GM19099 (cell line): Measurements from ENCODE around the gene GLRA2.

Source experiments
- POLR2A ChIP-seq: IDR thresholded peaks from 3 replicates; pipeline ENCODE4 v1.6.1; 2011; ENCODE audit warnings: low read depth; ENCODE audit not compliant: insufficient read length; ENCODE audit errors: extremely low read depth

The GLRA2 gene

DNA sequence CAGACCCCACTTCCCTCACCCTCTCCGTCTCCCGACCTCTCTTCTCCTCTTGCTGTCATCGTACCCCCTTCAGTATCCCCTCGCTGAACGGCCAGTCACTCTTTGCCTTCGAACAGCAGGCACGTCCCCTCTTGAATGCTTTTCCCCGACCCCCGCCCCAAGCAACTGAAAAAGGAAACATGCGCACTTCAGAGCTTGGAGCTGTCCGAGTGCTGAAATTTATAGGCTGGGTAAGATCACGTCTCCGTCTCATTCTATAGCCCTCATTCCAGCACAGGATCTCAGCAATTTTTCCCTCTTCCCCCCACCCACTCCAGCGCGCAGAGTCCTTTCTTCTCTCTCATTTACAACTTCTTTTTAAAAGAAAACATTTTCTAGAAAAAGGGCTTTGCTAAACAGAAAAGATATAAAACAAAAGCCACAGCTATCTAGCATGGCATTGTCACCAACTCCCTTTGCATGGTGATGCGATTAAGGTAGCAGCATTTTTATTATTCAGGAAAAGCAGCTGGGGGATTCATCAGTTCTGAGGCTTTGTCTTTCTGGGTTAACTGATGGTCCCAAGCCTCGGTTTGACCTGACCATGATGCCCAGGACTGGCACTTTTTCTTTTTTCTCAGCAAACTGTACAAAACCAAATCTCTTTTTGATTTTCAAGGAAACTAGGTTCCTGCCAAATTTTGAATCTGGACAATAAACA lies at the start of gene GLRA2:
Gene GLRA2 (plus strand): TSS at position 247 of the 700 bp plus-strand sequence. CDS start 522 bp downstream, outside the sequence.
- TF ChIP-seq POLR2A: no peak

DNA sequence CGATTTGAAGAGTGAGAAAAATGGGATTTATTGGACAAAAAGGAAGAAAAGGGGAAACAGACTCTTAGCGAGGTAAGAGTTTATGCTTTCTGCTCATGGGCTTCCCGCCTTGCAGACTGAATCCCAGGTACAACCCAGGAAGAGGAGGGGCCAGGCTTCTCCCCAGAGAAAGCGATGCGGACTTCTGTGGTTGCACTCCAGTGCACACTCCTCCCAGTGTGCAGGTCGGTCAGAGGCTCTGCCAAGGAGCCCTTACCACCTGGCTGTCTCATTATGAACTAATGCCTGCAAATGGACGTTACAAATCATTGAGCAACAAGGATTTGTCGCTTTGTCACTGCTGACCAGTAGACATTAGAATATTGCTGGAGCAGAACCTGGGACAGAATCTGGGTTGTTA lies 39.9 kb upstream of the GLRA2 start:
- no peak for TF ChIP-seq POLR2A

DNA sequence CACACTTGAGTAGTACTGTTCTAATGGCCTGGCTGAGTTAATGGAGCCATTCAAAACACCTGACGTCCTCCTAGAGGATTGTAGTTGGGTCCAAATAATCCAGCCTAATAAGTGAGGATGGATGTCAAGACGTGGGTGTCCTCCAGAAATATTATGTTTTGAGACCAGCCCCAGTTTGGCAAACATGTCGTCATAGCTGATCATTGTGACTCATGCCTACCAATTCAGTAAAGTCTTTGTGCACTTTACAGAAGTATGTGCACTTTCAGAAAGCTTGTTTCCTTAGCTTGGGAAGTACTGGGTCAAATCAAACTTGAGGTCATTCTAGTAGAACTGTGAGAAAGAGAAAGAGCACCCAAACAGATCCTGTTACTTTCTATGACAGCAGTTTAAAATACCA lies 37.6 kb upstream of the GLRA2 start:
- no peak for TF ChIP-seq POLR2A

DNA sequence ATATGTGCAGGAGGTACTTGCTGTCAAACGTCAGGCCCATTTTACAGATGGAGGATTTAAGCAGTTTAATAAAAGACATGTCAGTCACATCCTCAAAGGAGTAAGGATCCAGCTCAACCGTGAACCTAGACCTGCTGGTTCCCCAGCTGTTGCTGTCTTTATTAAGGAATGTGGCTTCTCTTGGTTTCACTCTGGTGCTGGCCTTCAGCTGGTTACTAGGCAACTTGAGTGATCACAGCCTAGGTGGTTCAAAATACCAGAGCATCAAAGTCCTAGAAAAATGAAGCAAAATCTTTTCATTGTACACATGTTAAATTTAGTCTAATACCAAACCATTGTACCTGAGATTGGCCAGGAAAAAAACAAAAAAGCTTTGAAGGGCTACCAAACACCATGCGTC lies 32.7 kb upstream of the GLRA2 start:
- no peak for TF ChIP-seq POLR2A

DNA sequence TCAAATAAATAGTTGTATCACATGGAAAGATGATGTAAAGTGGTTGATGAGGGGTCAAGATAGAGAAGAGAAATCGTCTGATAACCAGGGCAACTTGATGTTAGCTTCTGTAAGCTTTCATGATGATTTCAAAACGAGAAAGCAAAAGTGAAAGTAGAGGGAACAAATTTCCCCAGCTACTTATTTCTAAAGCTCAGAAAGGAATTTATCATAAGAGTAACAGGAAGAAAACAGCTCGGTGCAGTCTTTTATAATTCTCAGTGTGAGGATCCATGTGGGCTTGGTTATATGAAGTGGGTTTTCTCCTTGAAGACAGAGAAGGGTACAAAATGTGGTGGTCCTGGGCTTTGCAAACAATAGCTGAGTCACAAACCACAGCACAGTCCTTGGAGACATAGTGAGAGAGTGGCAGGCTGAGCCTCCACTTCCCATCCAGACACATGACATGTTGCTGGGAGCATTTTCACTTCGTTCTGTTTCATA lies 32.1 kb upstream of the GLRA2 start:
- TF ChIP-seq POLR2A: no peak

DNA sequence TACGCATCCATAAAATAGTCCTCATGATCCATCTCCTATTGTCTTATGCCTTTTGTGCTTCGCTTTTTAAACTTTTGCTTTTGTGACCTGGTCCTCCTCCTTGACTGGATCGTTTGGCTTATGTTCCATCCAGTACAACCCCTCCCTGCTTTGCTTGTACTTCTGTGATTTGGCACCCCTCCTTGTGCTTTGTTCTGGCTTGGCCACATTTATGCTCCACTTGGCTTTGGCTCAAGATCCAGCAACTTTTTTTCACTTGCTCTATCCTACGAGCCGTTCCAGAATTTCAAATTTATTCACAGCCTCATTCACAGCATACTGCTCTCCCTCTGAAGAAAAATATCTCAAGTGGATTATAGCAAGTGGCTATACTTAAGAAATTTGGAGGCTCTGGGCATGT lies 28.0 kb upstream of the GLRA2 start:
- no peak for TF ChIP-seq POLR2A

DNA sequence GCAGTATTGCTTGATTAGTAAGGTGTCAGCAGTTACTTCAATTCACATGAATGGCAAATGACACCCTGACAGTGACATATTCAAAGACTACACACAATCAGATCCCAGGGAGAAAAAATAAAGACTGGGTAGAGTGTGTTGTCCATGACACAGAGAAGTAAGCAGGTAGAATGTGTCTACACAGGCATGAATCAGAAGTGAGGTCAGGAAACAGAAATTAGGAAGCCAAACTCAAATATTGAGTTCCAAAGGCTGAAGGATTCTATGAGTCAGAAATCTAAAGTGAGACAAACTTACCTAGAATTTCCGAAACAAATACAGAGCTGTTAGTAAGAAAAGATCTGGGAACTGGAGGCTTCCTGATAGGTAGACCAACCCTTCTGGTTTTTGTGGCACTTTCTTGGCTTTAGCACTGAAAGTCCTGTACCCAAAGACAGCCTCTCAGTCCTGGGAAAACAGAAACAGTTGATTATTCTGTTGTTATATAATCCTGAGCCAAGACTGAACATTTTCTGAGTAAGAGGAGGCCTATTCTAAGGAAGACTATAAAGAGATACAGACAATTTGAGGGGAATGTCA lies 24.3 kb upstream of the GLRA2 start:
- TF ChIP-seq POLR2A: no peak

DNA sequence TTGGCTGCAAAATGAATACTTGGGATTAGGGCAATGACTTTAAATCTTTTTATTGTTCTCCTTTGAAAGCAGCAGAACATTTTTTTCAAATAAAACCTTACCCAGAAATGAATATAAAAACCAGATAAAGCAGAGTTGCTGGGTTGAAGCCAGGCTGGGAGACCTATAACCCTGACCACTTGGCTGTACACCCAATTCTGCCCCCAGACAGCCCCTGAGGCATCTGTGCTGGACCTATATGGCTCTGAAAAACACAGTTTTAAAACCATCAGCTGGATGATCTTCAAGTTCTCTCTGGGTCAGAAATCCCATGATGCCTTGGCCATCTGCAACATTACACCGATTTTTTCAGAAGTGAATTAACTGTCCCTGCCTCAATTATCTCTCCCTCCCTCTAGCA lies 23.7 kb upstream of the GLRA2 start:
- no peak for TF ChIP-seq POLR2A

DNA sequence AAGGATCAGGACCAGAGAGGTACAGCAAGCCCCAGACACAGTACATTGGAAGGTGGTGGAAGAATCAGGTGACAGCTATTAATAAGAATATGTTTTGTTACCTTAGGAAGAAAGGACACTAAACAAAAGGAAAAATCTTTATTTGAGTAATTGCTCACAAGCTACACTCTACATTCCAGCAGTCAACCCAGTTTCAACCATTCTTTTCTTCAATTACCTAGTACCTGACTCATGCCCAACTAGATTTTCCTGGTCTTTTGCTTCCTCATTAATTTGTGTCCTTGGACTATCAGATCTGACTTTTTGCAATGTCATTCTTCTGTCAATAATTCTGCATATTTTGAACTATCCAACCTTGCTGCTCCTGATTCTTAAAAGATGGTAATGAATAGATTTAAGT lies 22.5 kb upstream of the GLRA2 start:
- TF ChIP-seq POLR2A: no peak

DNA sequence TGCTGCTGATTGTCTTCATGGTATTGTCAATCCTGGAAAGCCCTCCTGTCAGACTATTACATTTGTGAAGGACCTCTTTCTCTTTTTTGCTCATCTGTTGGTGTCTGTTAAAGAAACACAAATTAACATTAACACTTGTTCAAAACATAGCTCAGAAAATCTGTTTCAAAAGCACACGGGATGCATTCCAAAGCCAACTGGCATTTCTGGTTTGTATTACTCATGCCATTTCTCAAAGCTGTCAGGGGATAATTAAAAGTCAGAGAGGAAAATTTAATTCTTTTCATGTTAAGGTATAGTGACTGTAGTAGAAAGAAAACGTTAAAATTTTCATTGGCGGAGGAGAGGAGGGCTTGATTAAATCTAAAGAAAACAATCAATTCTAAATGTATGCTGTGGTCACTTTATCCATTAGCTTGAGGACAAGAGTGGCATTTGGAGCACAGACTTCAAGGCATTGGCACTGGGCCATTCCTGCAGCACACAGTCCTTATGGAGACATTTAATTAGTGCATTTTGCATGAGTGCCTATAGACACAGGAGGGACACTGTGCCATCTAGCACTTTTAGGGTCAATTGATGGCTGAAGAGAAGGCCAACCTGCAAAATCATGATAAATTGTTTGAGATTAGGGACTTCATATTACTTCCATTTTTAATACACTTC lies 21.2 kb upstream of the GLRA2 start:
- no peak for TF ChIP-seq POLR2A

DNA sequence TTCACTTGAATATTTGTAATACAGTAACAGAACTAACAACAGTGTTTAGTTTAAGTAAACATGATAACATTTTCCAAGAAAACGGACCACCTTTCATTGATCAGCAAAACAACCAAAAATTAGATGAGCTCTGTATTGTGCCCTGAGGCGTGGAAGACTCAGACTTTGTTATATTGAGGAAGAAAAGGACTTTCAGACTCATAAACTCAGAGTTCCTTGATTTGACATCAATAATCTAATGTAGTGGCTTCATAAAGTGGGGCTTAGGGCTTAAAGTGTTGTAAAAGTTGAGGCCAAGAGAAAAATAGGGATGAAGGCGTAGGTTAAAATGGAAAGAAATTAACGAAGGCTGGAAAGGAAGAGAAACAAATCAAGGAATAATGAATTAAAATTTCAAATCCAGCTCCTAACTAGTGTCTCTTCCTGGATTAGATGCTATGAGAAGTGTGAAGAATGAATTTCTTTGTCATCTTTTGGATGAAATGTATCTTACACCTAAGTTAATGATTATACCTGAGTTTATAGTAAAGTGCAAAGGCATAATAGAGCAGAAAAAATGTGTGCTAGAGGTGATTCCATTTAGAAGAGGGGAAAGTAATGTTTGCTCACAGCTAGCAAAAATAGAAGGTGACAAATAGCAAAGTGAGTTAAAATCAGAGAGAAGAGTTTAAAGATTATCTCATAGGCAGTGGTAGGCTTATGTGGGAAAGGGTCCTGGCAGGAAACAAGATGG lies 19.8 kb upstream of the GLRA2 start:
- no peak for TF ChIP-seq POLR2A

DNA sequence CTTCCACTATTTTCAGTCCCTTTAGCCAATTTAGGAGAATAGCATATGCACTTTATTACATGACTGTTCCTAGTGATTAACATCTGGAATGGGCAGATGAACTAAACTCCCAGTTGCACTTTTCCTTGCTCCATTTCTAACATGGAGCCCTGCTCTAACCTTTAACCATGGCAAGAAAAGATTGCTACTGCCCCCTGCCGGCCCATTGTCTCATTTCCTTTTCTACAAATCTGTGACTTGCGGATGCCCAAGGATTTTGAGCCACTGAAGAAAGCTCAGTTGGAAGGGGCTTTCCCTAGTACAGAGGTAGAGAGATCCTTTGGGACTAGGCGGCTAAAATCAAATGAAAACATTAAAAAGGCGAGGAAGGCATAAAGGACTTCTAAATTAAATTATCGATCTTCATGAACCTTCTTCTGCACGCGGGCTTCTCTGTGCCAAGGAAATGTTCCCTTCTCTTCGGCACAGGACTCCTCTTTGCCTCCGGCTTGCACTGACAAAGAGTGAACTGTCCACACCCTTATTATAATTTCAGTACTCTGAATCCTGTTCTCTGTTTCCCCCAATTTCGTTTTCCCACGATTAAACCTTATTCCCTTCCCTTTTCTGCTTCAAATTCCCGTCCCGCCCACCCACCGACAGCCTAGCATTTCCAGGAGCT lies 577 bp upstream of the GLRA2 start:
- TF ChIP-seq POLR2A: no peak

DNA sequence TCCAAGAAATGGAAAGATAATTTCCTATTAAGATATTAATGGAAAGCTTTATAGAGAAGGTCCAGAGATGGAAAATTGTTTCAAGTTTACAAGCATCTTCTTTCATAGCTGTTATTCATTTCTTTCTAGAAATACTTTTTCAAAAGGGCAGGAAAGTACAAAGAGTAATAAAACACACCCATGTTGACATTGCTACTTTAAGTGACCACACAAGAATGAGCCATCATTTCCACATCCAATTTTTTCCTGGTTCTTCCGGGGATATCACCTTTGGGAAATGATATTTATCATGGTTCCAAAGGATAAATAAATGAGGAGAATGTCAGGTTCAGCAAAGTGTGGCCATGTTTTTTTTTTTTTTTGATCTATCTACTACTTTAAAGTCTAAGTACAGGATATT lies 4.5 kb downstream of the GLRA2 start:
- no peak for TF ChIP-seq POLR2A

DNA sequence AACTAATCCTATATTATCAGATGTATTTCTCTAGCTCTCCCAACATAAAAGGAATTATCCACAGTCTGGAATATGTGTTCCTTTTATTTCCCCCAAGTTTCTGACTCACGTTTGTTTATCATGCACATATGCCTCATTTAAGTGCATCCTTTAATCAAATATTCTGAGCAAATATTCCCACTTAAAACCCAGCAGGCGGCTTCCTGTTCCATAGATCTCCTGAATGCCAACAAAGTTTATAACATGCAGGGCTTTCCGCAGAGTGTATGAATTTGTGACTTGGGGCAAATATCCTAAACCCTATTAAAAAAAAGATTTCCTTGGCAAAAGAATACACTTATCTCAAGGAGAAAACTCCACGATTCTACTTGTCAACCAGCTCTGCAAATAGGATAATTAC lies 16.9 kb downstream of the GLRA2 start:
- no peak for TF ChIP-seq POLR2A
